SK-N-SH treated with all-trans-retinoic acid at 6 μM for 48 hours (cell line): ENCODE data around the gene KLK3.

Experiments used
- ARNTL ChIP-seq: fragments of 450-650 bp; formaldehyde crosslinking; IDR thresholded peaks from 2 replicates; pipeline ENCODE4 v1.5.0; 2020; ENCODE audit warnings: low read depth, mild to moderate bottlenecking, moderate library complexity, borderline replicate concordance
- RARB ChIP-seq: fragments of 250-450 bp; sonication (Bioruptor Pico); IDR thresholded peaks from 2 replicates; pipeline ENCODE4 v1.8.0; 2021; ENCODE audit warnings: mild to moderate bottlenecking, moderate library complexity

DNA sequence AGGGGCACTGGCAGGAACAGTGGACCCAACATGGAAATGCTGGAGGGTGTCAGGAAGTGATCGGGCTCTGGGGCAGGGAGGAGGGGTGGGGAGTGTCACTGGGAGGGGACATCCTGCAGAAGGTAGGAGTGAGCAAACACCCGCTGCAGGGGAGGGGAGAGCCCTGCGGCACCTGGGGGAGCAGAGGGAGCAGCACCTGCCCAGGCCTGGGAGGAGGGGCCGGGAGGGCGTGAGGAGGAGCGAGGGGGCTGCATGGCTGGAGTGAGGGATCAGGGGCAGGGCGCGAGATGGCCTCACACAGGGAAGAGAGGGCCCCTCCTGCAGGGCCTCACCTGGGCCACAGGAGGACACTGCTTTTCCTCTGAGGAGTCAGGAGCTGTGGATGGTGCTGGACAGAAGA is 22.6 kb downstream of the KLK3 start:
- TF ChIP-seq ARNTL (CRISPR knock-in tag) (no peak), RARB (no peak)
